GM18951 (cell line): Measurements from ENCODE around the gene ZBTB12.

Experiments used
- POLR2A ChIP-seq: IDR thresholded peaks from 4 replicates; pipeline ENCODE4 v1.6.1; 2011; ENCODE audit warnings: mild to moderate bottlenecking; ENCODE audit not compliant: insufficient read length, insufficient read depth; ENCODE audit errors: extremely low read depth
- in situ Hi-C: fragments of 300-500 bp; cut with MboI; formaldehyde crosslinking; loops from one replicate; pipeline ENCODE4 v1.12.0; 2022; ENCODE audit warnings: low sequenced_read_pairs, mixed read lengths, inconsistent platforms; ENCODE audit not compliant: unreplicated experiment

Gene ZBTB12

GRCh38 chr6:31851485-31851832 lies 50.4 kb downstream of the ZBTB12 start:
- in situ Hi-C loops, result no loop called here
- TF ChIP-seq POLR2A, result no peak

DNA sequence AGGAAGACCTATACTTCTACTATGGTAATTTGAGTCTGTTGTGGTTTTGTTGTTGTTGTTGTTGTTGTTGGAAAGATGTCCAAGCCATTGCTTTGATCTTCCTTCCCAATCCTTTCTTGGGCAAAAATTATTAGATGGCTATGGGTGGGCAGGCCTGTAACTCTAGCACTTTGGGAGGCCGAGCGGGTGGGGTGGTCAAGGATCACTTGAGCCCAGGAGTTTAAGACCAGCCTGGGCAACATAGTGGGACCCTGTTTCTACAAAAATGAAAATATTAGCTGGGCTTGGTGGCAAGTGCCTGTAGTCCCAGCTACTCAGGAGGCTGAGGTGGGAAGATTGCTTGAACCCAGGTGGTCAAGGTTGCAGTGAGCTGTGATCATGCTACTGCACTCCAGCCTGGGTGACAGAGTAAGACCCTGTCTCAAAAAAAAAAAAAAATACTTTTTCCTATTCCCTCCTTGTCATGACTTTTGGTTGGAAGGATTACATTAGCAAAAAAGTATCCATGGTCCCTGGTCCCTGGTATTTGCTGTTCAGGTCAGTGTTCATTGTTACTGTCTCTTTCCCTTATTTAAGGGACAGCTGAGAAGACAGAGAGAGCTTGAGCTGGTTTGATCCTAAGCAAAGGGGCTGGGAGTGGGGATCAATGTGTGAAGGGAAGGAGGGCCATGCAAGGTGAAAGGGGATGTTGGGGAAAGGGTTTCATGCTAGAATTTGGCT lies 51.0 kb downstream of the ZBTB12 start:
- TF ChIP-seq POLR2A, result no peak
- in situ Hi-C loops, result no loop called here
